AG09319 (cell line): ENCODE measurements around the gene SSBP2.

ENCODE experiments used
- DNase-seq: peaks from one replicate; pipeline ENCODE4 v3.0.0-alpha.2; 2010; ENCODE audit warnings: low read depth; ENCODE audit errors: extremely low read depth
- CTCF ChIP-seq: IDR thresholded peaks from 2 replicates; pipeline ENCODE4 v1.5.1; 2011; ENCODE audit warnings: low read depth, mild to moderate bottlenecking, inconsistent platforms, low read length, moderate library complexity

The SSBP2 gene

GRCh38 chr5:81450940-81451339, 300.0 kb downstream of the SSBP2 start:
- no peak for TF ChIP-seq CTCF
- no peak for DNase-seq

- DNase-seq = no peak
- TF ChIP-seq CTCF = no peak
Measured at GRCh38 chr5:81435023-81435422, 315.9 kb downstream of the SSBP2 start.

GRCh38 chr5:81429985-81430384, 320.9 kb downstream of the SSBP2 start:
- no peak for TF ChIP-seq CTCF
- no peak for DNase-seq

GRCh38 chr5:81429363-81429762, 321.5 kb downstream of the SSBP2 start:
- no peak for DNase-seq
- no peak for TF ChIP-seq CTCF

GRCh38 chr5:81428861-81429260, 322.0 kb downstream of the SSBP2 start:
- no peak for DNase-seq

GRCh38 chr5:81428446-81428845, 322.5 kb downstream of the SSBP2 start:
- no peak for TF ChIP-seq CTCF
- no peak for DNase-seq

More at GRCh38 chr5:81428861-81429260, 322.0 kb downstream of the SSBP2 start:
- no peak for TF ChIP-seq CTCF

GRCh38 chr5:81427566-81427965, 323.3 kb downstream of the SSBP2 start:
- TF ChIP-seq CTCF = no peak
- DNase-seq = no peak
